ENCODE data around the gene FOXI2.

- TF ChIP-seq CTCF (IDR thresholded peaks at IDR 0.05) (no peak), POLR2A (IDR thresholded peaks at IDR 0.05) (no peak)
Observed at GRCh38 chr10:127736222-127736914, 617 bp upstream of the FOXI2 start.
